HG02981 (cell line): ENCODE results near the gene SMIM10.
"Not testable (repeated sequence)": the region's sequence is repeated elsewhere in the genome, so short reads cannot be mapped to it uniquely, and the experiment has no call there.

Experiments
- ATAC-seq: cut with Tn5 transposase; IDR thresholded peaks from one replicate; pipeline ENCODE4 v1.9.1; 2021; ENCODE audit warnings: mild to moderate bottlenecking, moderate library complexity; ENCODE audit not compliant: unreplicated experiment

SMIM10 gene

GRCh38 chrX:134990801-134991481 is at the start of gene SMIM10:
Gene SMIM10, plus strand, starts transcription at chrX:134990991. Its CDS starts 105 bp downstream, at chrX:134991096.
- ATAC-seq = peak; percentile 59

- ATAC-seq = not testable (repeated sequence)
These were observed 44.4 kb upstream of the SMIM10 start for GRCh38 chrX:134946364-134946763.

DNA sequence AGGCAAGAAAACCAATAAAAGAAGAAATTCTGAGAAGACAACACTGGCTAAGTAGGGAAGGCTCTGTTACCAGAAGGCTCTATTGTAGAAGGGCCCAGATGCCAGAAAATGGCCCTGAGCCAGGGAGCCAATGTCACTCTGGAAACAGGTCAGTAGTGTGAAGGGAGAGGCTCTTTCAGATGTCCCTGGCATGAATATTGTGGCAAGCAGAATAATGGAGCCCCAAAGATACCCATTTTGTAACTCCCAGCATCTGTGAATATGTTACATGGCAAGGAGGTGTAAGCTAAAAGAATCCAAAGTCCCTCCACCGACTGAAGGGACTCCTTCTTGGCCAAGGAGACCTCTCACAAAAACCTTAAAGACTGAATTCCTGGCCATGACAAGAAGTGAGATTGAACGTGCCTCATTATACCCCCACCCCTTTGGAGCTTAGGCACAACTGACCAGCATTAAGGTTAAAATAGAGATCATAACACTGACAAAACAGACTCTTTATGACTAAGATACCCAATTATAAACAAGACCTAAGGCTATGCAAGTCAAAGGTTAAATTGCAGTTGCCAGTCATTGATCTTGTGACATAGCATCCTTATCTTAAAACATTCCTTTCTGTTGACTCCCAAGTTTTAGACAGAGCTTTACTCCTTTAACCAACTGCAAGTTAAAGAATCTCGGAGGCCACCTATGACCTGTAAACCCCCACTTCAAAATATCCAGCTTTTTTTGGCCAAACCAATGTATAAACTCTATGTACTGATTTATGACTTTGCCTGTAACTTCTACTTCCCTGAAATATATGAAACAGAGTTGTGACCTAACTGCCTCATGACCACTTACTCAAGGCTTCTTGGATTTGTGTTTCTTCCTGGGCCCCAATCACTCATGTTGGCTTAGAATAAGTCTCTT is 42.2 kb upstream of the SMIM10 start:
- no peak for ATAC-seq

- ATAC-seq = no peak
These were observed 41.5 kb upstream of the SMIM10 start for GRCh38 chrX:134949271-134949670.

DNA sequence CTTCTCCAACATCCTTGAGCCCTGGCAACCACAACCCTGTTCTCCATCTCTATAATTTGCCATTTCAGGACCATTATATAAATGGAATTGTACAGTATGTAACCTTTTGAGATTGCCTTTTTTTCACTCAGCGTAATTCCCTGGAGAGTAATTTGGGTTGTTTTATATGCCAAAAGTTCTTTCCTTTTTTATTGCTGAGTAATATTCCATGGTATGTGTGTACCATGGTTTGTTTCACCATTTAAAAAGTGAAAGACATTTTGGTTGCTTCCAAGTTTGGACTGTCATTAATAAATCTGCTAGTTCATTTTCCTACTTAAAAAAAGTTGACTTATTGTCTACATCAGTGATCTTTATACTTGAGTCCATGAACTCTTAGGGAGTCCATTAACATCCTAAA is 33.0 kb upstream of the SMIM10 start:
- no peak for ATAC-seq

DNA sequence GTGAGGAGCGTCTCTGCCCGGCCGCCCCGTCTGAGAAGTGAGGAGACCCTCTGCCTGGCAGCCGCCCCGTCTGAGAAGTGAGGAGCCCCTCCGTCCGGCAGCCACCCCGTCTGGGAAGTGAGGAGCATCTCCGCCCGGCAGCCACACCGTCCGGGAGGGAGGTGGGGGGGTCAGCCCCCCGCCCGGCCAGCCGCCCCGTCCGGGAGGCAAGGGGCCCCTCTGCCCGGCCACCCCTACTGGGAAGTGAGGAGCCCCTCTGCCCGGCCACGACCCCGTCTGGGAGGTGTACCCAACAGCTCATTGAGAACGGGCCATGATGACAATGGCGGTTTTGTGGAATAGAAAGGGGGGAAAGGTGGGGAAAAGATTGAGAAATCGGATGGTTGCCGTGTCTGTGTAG is 30.4 kb upstream of the SMIM10 start:
- ATAC-seq = not testable (repeated sequence)

GRCh38 chrX:134963041-134963440 is 27.8 kb upstream of the SMIM10 start:
- ATAC-seq = no peak

DNA sequence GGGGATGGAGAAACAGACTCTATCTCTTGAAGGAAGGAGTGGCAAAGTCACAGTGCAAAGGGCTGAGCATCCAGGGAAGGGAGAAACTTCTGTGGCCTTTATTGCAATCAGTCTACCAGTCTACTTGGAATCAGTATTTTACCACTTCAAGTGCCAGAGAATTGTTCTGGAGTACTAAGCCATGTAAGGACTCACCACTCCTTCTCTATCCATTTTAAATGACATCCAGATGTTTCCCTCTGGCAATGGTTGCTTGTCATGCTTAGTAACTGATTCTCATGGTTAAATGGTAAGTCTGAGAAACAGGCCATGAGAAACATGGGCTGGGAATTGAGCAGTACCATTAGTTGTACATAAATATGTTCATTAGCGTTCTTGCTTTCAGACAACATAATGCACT is 21.1 kb upstream of the SMIM10 start:
- ATAC-seq = no peak

DNA sequence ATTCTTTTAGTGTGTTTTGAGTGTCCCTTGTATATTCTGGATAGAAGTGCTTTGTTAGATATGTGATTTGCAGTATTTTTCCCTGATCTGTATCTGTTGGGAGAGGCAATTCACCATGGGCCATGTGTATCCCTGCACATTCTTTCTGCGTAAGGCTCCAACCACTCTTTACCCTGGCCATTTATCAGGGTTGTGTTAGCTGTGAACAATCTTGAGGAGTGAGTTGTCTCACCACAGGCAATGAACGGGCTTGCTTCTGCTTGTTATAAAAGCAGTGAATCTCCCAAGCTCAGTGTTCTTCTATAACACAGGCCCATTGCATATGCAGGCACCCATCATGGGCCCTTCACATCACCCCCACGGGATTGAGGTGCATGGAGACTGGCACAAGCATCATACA is 18.9 kb upstream of the SMIM10 start:
- ATAC-seq = no peak

DNA sequence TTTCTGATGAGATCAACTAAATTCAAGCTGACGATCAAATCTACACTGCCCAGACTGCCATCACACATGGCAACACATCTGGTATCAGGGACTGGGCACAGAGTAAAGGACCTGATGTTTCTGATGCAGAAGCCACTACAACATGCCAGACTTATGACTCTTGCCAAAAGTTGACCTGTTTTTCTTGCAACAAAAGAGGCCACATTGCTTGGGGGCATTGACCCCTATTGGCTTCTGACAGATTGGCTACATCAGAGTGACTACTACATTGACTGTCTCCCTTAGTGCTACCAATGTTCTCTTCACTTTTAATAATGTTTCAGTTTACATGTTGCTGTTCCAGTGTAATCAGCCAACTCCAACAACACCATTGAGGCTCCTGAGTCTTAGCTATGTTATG is 15.3 kb upstream of the SMIM10 start:
- no peak for ATAC-seq

GRCh38 chrX:134981910-134982309 is 8.9 kb upstream of the SMIM10 start:
- ATAC-seq = no peak

DNA sequence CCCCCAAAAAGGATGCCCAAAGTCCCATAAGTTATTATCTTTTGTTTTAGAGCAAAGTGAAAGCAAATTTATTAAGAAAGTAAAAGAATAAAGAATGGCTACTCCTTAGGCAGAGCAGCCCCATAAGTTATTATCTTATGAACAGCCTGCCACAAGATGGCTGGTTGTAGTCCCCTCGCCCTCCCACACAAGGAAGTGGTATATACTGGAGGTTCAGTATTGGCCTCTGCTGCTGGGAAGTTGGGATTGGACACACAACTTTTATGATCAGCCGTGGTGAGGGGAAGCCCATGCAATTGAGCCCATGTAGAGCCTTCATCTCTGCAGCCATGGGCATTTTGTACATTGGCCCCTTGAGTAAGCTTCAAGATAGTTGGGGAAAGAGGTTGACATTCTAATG is 8.0 kb upstream of the SMIM10 start:
- ATAC-seq = no peak

DNA sequence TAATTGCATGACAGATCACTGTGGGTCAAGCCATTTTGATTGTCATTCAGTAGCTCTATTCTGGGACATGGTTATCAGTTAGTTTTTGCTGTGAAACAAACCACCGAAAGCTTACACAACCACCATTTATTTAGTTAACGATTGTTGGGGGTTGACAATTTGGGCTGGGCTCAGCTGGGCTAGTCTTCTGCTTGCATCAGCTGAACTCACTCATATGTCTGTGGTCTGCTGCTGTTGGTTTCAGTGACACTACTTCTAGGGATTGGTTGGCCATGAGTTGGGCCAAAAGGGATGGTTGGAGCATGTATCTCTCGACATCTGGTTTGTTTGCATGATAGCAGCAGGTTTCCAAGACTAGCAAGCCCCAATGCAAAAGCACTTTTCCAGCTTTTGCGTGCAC is 5.3 kb upstream of the SMIM10 start:
- ATAC-seq = no peak

DNA sequence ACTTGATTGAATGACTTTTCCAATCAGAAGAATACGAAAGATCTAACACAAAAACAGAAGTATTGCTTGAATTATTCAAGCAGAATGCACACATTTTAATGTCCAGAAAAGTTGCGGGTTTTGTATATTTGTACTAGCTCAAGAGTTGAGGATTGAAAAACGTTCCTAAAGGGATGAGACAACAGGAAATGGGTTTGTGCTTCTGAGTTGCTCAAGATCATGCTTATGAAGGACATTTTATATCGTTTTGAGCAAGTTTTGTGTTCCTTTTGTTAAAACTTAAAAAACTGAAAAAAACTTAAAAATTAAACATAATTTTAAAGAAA is 353 bp upstream of the SMIM10 start:
- ATAC-seq = no peak

DNA sequence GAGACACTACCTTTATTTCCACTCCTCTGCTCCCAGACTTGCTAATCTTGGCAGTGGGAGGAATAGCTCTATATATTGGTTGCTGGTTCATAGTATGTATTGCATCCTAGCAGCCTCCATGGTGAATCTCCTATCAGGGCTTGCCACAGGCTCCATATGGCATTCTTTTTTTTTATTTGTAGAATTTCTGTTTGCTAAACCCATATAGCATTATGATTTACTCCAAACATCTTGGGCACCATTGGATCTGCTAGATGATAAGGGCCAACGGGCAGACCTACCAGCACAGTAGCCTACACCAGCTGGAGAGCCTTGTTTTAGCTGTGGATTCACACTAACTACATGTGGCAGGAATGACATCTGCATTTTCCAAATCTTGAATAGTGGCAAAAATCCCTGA is 6.9 kb downstream of the SMIM10 start:
- ATAC-seq = no peak

GRCh38 chrX:134998246-134998645 is 7.5 kb downstream of the SMIM10 start:
- ATAC-seq = no peak

- ATAC-seq = no peak
These were observed 8.7 kb downstream of the SMIM10 start for GRCh38 chrX:134999469-134999868.

DNA sequence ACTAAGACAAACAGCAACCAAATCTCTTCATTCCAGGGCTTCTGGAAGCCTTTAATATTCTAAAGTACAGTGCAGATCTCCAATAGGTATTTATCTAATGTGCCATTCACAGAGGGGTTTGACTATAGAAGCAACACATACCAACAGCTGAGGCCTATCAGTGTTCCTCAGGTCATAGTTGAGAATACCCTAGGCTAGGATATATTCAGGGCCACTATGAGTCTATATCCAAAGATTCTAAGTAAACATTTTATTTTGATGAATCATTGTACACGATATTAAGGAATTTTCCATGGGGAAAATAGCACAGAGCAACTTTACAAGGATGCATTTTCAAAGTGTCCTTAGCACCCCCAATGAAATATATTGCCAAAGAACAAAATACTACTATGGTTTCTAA is 9.7 kb downstream of the SMIM10 start:
- no peak for ATAC-seq

DNA sequence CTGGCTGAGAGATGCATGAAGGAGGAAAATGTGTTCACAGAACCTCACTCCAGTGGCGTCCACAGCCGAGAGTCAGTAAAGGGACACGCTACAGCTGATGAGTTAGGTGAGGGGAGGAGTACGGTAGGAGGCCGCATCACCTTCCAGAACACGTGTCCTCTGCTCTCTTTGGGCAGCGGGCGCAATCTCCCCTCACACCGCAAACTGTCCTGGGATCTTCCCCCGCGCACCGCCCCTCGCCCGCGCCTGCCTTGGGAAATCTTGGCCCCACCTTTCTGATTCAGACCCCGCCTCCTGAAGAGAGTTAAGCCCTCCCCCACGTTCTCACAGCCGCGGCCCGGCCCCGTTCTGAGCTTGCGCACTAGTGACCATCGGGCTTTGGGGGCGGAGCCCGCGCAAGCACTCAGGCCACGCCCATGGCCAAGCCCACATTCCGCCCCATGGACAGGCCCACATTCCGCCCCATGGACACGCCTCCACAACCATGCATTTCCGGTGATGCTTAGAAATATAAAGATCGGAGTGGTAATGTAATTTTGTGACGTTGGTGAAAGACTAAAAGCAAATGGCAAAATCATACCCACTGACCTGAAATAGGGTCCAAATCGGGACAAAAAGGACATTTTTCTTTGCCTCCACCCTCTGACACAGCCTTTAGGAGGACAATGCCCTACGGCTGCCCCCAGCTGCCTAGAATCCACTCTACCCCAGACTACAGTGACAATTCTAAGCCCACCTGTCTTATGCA is 13.3 kb downstream of the SMIM10 start:
- ATAC-seq = peak; percentile 90

DNA sequence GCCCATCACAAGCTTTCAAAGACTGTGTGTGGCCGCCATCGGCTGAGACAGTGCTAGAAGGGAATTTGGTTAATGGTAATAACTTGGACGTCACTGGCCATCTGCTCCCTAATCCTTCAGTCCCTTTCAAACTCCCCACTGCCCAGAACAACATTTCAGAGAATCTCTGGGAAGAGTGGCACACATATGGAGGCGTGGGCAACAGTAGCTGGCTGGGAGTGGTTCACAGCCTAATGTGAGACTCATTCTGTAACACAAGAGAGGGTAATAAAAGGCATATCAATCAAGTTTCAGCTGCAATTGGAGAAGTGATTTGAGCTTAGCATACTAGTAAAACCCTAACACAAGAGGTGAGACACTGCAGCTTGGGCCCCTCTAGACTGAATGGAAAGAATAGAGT is 15.4 kb downstream of the SMIM10 start:
- ATAC-seq = no peak

- no peak for ATAC-seq
These were observed 18.3 kb downstream of the SMIM10 start for GRCh38 chrX:135009057-135009610.
